ENCODE measurements around the gene NDRG4.

NDRG4 gene

GRCh38 chr16:58459344-58460218, 40.4 kb upstream of the NDRG4 start:
- Mint-ChIP-seq H3K9me3 (no peaks in the 10 kb centered on the region), H3K27me3 (ENCODE audit: low read depth, poor library complexity) (peaks cover 73% of the 10 kb centered on the region), H3K27ac (no peak overlapping the region), H3K4me3 (no peak overlapping the region), H3K4me1 (peaks cover 7% of the 10 kb centered on the region), H3K36me3 (ENCODE audit: low read depth) (no peaks in the 10 kb centered on the region)
- TF ChIP-seq CTCF (IDR thresholded peaks at IDR 0.05): no peak
- no peak for DNase-seq

GRCh38 chr16:58460219-58460610, 39.7 kb upstream of the NDRG4 start:
- Mint-ChIP-seq H3K27me3 (ENCODE audit: low read depth, poor library complexity) (peaks cover 74% of the 10 kb centered on the region), H3K9me3 (no peaks in the 10 kb centered on the region), H3K27ac (no peak overlapping the region), H3K4me3 (no peak overlapping the region), H3K4me1 (peaks cover 13% of the 10 kb centered on the region), H3K36me3 (ENCODE audit: low read depth) (no peaks in the 10 kb centered on the region)
- DNase-seq: no peak
- TF ChIP-seq CTCF (IDR thresholded peaks at IDR 0.05): no peak

GRCh38 chr16:58461056-58461455, 38.9 kb upstream of the NDRG4 start:
- Mint-ChIP-seq H3K9me3 (no peaks in the 10 kb centered on the region), H3K27ac (no peak overlapping the region), H3K36me3 (ENCODE audit: low read depth) (no peaks in the 10 kb centered on the region), H3K27me3 (ENCODE audit: low read depth, poor library complexity) (peaks cover 76% of the 10 kb centered on the region), H3K4me3 (no peak overlapping the region), H3K4me1 (peaks cover 15% of the 10 kb centered on the region)
- no peak for DNase-seq
- TF ChIP-seq CTCF (IDR thresholded peaks at IDR 0.05): no peak

- no peaks in the 10 kb centered on the region for H3K36me3 Mint-ChIP-seq (ENCODE audit: low read depth)
- H3K4me3 Mint-ChIP-seq: no peak overlapping the region
- no peak for DNase-seq
- peaks cover 81% of the 10 kb centered on the region for H3K27me3 Mint-ChIP-seq (ENCODE audit: low read depth, poor library complexity)
- TF ChIP-seq CTCF (IDR thresholded peaks at IDR 0.05): no peak
- H3K9me3 Mint-ChIP-seq: no peaks in the 10 kb centered on the region
- peaks cover 10% of the 10 kb centered on the region for H3K4me1 Mint-ChIP-seq
- H3K27ac Mint-ChIP-seq: no peak overlapping the region
Observed at GRCh38 chr16:58461640-58462039, 38.3 kb upstream of the NDRG4 start.

- no peak overlapping the region for H3K27ac Mint-ChIP-seq
- H3K9me3 Mint-ChIP-seq: no peaks in the 10 kb centered on the region
- H3K4me1 Mint-ChIP-seq: peaks cover 9% of the 10 kb centered on the region
- H3K4me3 Mint-ChIP-seq: peak overlapping the region; percentile 63
- TF ChIP-seq CTCF (IDR thresholded peaks at IDR 0.05): no peak
- H3K36me3 Mint-ChIP-seq (ENCODE audit: low read depth): no peaks in the 10 kb centered on the region
- no peak for DNase-seq
- H3K27me3 Mint-ChIP-seq (ENCODE audit: low read depth, poor library complexity): peaks cover 82% of the 10 kb centered on the region
Observed at GRCh38 chr16:58462089-58462488, 37.9 kb upstream of the NDRG4 start.

- TF ChIP-seq CTCF (IDR thresholded peaks at IDR 0.05): no peak
- H3K27ac Mint-ChIP-seq: no peak overlapping the region
- H3K27me3 Mint-ChIP-seq (ENCODE audit: low read depth, poor library complexity): peaks cover 84% of the 10 kb centered on the region
- H3K4me3 Mint-ChIP-seq: peak overlapping the region; percentile 63
- no peaks in the 10 kb centered on the region for H3K36me3 Mint-ChIP-seq (ENCODE audit: low read depth)
- DNase-seq: no peak
- H3K9me3 Mint-ChIP-seq: no peaks in the 10 kb centered on the region
- peaks cover 9% of the 10 kb centered on the region for H3K4me1 Mint-ChIP-seq
Observed at GRCh38 chr16:58462499-58462996, 37.4 kb upstream of the NDRG4 start.
